ENCODE data around the gene ABHD2.

ABHD2 gene

DNA sequence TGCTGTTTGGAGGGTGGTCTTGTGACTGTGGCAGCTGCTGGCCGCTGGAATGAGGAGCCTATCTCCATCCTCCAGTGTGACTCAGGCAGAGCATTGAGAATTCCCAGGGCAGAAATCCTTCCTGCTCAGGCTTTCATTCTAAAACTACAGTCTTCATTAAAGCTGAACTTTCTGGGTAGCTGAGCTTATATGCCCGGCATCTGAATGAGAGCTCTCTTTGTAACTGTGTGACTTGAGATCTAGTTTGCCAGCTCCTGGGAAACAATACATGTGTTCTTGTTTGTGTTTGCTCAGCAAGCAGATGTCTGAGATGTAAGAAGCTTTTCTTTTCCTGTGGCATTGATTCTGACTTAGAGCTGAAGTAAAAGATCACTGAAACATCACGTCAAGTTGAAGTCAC lies 110.7 kb downstream of the ABHD2 start:
- H3K27me3 ChIP-seq (ENCODE audit: control insufficient read depth, low read length), result no peaks in the 10 kb centered on the region
- no peaks in the 10 kb centered on the region for H3K4me1 ChIP-seq (ENCODE audit: control insufficient read depth, low read length)
- H3K36me3 ChIP-seq (ENCODE audit: control insufficient read depth, low read length), result no peaks in the 10 kb centered on the region
- H4K20me1 ChIP-seq (ENCODE audit: control insufficient read depth, insufficient read depth, low read depth, low read length), result no peaks in the 10 kb centered on the region
- H3K9me2 ChIP-seq (replicated peaks; ENCODE audit: control insufficient read depth, low read length), result no peaks in the 10 kb centered on the region
- no peaks in the 10 kb centered on the region for H3F3A ChIP-seq (ENCODE audit: control insufficient read depth, insufficient read depth)
- H3K4me3 ChIP-seq (ENCODE audit: low read length), result no peak overlapping the region
- no peaks in the 10 kb centered on the region for H3K79me2 ChIP-seq (ENCODE audit: control insufficient read depth, low read length)
- no peak overlapping the region for H3K27ac ChIP-seq (ENCODE audit: low read depth, low read length)
- H3K4me2 ChIP-seq (ENCODE audit: low read length), result no peak overlapping the region
- no peak for TF ChIP-seq EZH2phosphoT487 (IDR thresholded peaks at IDR 0.05; ENCODE audit: borderline replicate concordance, low read length)
- TF ChIP-seq, protein P1, sequence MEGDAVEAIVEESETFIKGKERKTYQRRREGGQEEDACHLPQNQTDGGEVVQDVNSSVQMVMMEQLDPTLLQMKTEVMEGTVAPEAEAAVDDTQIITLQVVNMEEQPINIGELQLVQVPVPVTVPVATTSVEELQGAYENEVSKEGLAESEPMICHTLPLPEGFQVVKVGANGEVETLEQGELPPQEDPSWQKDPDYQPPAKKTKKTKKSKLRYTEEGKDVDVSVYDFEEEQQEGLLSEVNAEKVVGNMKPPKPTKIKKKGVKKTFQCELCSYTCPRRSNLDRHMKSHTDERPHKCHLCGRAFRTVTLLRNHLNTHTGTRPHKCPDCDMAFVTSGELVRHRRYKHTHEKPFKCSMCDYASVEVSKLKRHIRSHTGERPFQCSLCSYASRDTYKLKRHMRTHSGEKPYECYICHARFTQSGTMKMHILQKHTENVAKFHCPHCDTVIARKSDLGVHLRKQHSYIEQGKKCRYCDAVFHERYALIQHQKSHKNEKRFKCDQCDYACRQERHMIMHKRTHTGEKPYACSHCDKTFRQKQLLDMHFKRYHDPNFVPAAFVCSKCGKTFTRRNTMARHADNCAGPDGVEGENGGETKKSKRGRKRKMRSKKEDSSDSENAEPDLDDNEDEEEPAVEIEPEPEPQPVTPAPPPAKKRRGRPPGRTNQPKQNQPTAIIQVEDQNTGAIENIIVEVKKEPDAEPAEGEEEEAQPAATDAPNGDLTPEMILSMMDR (IDR thresholded peaks at IDR 0.05; ENCODE audit: low read depth, low read length, poor library complexity, severe bottlenecking), result no peak
- no peaks in the 10 kb centered on the region for H3K9me3 ChIP-seq (ENCODE audit: control insufficient read depth, insufficient read depth, low read length)

DNA sequence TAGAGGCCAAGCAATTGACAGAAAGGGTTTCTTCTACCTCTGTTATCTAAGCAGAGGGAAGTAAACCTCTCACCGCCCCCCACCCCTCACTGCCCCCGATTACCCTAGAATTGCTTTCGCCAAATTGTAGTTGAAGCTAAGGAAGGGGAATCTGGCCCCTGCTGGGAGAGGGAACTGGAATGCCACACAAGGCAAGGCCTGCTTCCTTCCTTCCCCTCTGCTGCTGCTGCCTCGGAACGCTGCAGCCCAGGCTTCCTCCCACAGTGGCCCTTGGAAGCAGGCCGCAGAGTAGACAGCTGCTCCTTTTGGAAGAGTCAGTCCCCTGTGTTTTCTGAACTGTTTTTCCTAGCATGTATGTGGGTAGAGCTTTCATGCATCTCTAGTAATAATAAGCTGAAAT lies 111.5 kb downstream of the ABHD2 start:
- Histone ChIP-seq H3K9me3 (ENCODE audit: control insufficient read depth, insufficient read depth, low read length) (no peaks in the 10 kb centered on the region), H3K27me3 (ENCODE audit: control insufficient read depth, low read length) (peaks cover 2% of the 10 kb centered on the region; the same call in 1 of the 2 replicates), H3F3A (ENCODE audit: control insufficient read depth, insufficient read depth) (no peaks in the 10 kb centered on the region), H3K4me3 (ENCODE audit: low read length) (no peak overlapping the region), H3K36me3 (ENCODE audit: control insufficient read depth, low read length) (no peaks in the 10 kb centered on the region), H3K4me1 (ENCODE audit: control insufficient read depth, low read length) (no peaks in the 10 kb centered on the region), H3K9me2 (replicated peaks; ENCODE audit: control insufficient read depth, low read length) (no peaks in the 10 kb centered on the region), H3K79me2 (ENCODE audit: control insufficient read depth, low read length) (no peaks in the 10 kb centered on the region), H3K4me2 (ENCODE audit: low read length) (no peak overlapping the region), H4K20me1 (ENCODE audit: control insufficient read depth, insufficient read depth, low read depth, low read length) (no peaks in the 10 kb centered on the region), H3K27ac (ENCODE audit: low read depth, low read length) (no peak overlapping the region)
- no peak for TF ChIP-seq EZH2phosphoT487 (IDR thresholded peaks at IDR 0.05; ENCODE audit: borderline replicate concordance, low read length)
- TF ChIP-seq, protein P1 (IDR thresholded peaks at IDR 0.05; ENCODE audit: low read depth, low read length, poor library complexity, severe bottlenecking), result no peak

- H3K4me2 ChIP-seq (ENCODE audit: low read length), result no peak overlapping the region
- no peak for TF ChIP-seq EZH2phosphoT487 (IDR thresholded peaks at IDR 0.05; ENCODE audit: borderline replicate concordance, low read length)
- TF ChIP-seq, protein P1 (IDR thresholded peaks at IDR 0.05; ENCODE audit: low read depth, low read length, poor library complexity, severe bottlenecking), result no peak
- no peaks in the 10 kb centered on the region for H4K20me1 ChIP-seq (ENCODE audit: control insufficient read depth, insufficient read depth, low read depth, low read length)
- H3K4me3 ChIP-seq (ENCODE audit: low read length), result no peak overlapping the region
- H3F3A ChIP-seq (ENCODE audit: control insufficient read depth, insufficient read depth), result no peaks in the 10 kb centered on the region
- no peaks in the 10 kb centered on the region for H3K79me2 ChIP-seq (ENCODE audit: control insufficient read depth, low read length)
- no peaks in the 10 kb centered on the region for H3K9me2 ChIP-seq (replicated peaks; ENCODE audit: control insufficient read depth, low read length)
- peaks cover 2% of the 10 kb centered on the region; the same call in 1 of the 2 replicates for H3K27me3 ChIP-seq (ENCODE audit: control insufficient read depth, low read length)
- no peak overlapping the region for H3K27ac ChIP-seq (ENCODE audit: low read depth, low read length)
- H3K4me1 ChIP-seq (ENCODE audit: control insufficient read depth, low read length), result no peaks in the 10 kb centered on the region
- H3K36me3 ChIP-seq (ENCODE audit: control insufficient read depth, low read length), result no peaks in the 10 kb centered on the region
- no peaks in the 10 kb centered on the region for H3K9me3 ChIP-seq (ENCODE audit: control insufficient read depth, insufficient read depth, low read length)
These were observed 111.9 kb downstream of the ABHD2 start for GRCh38 chr15:89200182-89200581.

All from DOHH2 (cell line).